ENCODE measurements around the gene NPHP4.

DNA sequence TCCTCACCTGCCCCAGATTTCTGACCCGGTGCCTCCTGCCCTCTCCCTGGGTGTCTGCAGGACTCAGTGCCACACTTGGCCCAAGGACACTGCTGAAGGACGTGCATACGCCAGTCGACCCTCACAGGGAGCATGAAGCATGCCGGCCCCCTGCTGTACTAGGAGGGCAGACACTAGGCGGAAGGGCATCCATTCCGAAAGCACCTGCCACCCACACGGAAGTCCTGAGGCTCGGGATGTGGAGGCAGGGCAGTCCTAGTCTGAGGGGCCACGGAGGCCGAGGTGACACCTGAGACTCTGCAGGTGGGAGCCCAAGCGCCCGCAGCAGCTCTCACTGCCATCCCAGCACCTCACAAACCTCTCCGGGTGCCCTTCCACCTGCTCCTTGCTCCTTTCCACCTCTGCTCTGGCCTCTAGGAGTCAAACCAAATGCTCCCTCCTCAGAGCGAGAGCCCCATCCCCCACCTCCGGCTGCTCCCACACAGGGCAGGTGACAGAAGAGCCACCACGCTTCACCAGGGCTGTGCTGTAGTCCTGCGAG, 2.4 kb downstream of the NPHP4 start:
- TF ChIP-seq, protein P1, sequence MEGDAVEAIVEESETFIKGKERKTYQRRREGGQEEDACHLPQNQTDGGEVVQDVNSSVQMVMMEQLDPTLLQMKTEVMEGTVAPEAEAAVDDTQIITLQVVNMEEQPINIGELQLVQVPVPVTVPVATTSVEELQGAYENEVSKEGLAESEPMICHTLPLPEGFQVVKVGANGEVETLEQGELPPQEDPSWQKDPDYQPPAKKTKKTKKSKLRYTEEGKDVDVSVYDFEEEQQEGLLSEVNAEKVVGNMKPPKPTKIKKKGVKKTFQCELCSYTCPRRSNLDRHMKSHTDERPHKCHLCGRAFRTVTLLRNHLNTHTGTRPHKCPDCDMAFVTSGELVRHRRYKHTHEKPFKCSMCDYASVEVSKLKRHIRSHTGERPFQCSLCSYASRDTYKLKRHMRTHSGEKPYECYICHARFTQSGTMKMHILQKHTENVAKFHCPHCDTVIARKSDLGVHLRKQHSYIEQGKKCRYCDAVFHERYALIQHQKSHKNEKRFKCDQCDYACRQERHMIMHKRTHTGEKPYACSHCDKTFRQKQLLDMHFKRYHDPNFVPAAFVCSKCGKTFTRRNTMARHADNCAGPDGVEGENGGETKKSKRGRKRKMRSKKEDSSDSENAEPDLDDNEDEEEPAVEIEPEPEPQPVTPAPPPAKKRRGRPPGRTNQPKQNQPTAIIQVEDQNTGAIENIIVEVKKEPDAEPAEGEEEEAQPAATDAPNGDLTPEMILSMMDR (IDR thresholded peaks at IDR 0.05): no peak
- TF ChIP-seq KDM1A (IDR thresholded peaks at IDR 0.05; ENCODE audit: low read depth): no peak
- TF ChIP-seq CEBPB (IDR thresholded peaks at IDR 0.05): no peak
- TF ChIP-seq POLR2A (IDR thresholded peaks at IDR 0.05; ENCODE audit: low read length): no peak
- TF ChIP-seq, protein P2, sequence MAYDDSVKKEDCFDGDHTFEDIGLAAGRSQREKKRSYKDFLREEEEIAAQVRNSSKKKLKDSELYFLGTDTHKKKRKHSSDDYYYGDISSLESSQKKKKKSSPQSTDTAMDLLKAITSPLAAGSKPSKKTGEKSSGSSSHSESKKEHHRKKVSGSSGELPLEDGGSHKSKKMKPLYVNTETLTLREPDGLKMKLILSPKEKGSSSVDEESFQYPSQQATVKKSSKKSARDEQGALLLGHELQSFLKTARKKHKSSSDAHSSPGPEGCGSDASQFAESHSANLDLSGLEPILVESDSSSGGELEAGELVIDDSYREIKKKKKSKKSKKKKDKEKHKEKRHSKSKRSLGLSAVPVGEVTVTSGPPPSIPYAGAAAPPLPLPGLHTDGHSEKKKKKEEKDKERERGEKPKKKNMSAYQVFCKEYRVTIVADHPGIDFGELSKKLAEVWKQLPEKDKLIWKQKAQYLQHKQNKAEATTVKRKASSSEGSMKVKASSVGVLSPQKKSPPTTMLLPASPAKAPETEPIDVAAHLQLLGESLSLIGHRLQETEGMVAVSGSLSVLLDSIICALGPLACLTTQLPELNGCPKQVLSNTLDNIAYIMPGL (CRISPR knock-in tag; IDR thresholded peaks at IDR 0.05; ENCODE audit: borderline replicate concordance): no peak
- TF ChIP-seq TP53 (CRISPR knock-in tag; IDR thresholded peaks at IDR 0.05): no peak
- TF ChIP-seq RCOR1 (IDR thresholded peaks at IDR 0.05; ENCODE audit: low read depth, low read length): no peak
- TF ChIP-seq, protein P3, sequence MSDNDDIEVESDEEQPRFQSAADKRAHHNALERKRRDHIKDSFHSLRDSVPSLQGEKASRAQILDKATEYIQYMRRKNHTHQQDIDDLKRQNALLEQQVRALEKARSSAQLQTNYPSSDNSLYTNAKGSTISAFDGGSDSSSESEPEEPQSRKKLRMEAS (IDR thresholded peaks at IDR 0.05): no peak
- TF ChIP-seq EP300 (IDR thresholded peaks at IDR 0.05): no peak
- no peak for TF ChIP-seq RFX5 (IDR thresholded peaks at IDR 0.05)
